GM19043 (cell line): Measurements from ENCODE around the gene TMEM181.
"Not testable (repeated sequence)": the region's sequence is repeated elsewhere in the genome, so short reads cannot be mapped to it uniquely, and the experiment has no call there.

Experiments used
- ATAC-seq: cut with Tn5 transposase; IDR thresholded peaks from one replicate; pipeline ENCODE4 v1.9.1; 2021; ENCODE audit warnings: low read depth; ENCODE audit not compliant: unreplicated experiment

Gene TMEM181

GRCh38 chr6:158677094-158677493, 117.2 kb downstream of the TMEM181 start:
- ATAC-seq: not testable (repeated sequence)

GRCh38 chr6:158677906-158678578, 118.2 kb downstream of the TMEM181 start:
- ATAC-seq: no peak

GRCh38 chr6:158680015-158680414, 120.1 kb downstream of the TMEM181 start:
- no peak for ATAC-seq

GRCh38 chr6:158680481-158680880, 120.6 kb downstream of the TMEM181 start:
- ATAC-seq: no peak

GRCh38 chr6:158684311-158684710, 124.4 kb downstream of the TMEM181 start:
- ATAC-seq: no peak

- no peak for ATAC-seq
These were observed 124.9 kb downstream of the TMEM181 start for GRCh38 chr6:158684745-158685324.
